GM18951 (cell line): ENCODE data around the gene PITRM1.

Experiments used
- POLR2A ChIP-seq: IDR thresholded peaks from 4 replicates; pipeline ENCODE4 v1.6.1; 2011; ENCODE audit warnings: mild to moderate bottlenecking; ENCODE audit not compliant: insufficient read length, insufficient read depth; ENCODE audit errors: extremely low read depth
- in situ Hi-C: fragments of 300-500 bp; cut with MboI; formaldehyde crosslinking; loops from one replicate; pipeline ENCODE4 v1.12.0; 2022; ENCODE audit warnings: low sequenced_read_pairs, mixed read lengths, inconsistent platforms; ENCODE audit not compliant: unreplicated experiment

Gene PITRM1

GRCh38 chr10:3147117-3147820 lies 25.3 kb downstream of the PITRM1 start:
- TF ChIP-seq POLR2A = no peak
- in situ Hi-C loops = no loop called here

GRCh38 chr10:3146289-3146688 lies 26.3 kb downstream of the PITRM1 start:
- TF ChIP-seq POLR2A = no peak
- in situ Hi-C loops = no loop called here

GRCh38 chr10:3145366-3145765 lies 27.2 kb downstream of the PITRM1 start:
- no peak for TF ChIP-seq POLR2A
- in situ Hi-C loops = no loop called here

- in situ Hi-C loops = no loop called here
These were observed 28.7 kb downstream of the PITRM1 start for GRCh38 chr10:3143791-3144434.

GRCh38 chr10:3143366-3143765 lies 29.2 kb downstream of the PITRM1 start:
- in situ Hi-C loops = no loop called here
- no peak for TF ChIP-seq POLR2A

More at GRCh38 chr10:3143791-3144434, 28.7 kb downstream of the PITRM1 start:
- TF ChIP-seq POLR2A = no peak

GRCh38 chr10:3142146-3142875 lies 30.3 kb downstream of the PITRM1 start:
- in situ Hi-C loops = no loop called here

GRCh38 chr10:3141351-3142005 lies 31.1 kb downstream of the PITRM1 start:
- TF ChIP-seq POLR2A = no peak
- in situ Hi-C loops = no loop called here

More at GRCh38 chr10:3142146-3142875, 30.3 kb downstream of the PITRM1 start:
- no peak for TF ChIP-seq POLR2A

GRCh38 chr10:3140280-3140679 lies 32.3 kb downstream of the PITRM1 start:
- no peak for TF ChIP-seq POLR2A
- in situ Hi-C loops = no loop called here

- no peak for TF ChIP-seq POLR2A
- in situ Hi-C loops = no loop called here
These were observed 33.2 kb downstream of the PITRM1 start for GRCh38 chr10:3139216-3139910.

- in situ Hi-C loops = no loop called here
- TF ChIP-seq POLR2A = no peak
These were observed 34.4 kb downstream of the PITRM1 start for GRCh38 chr10:3137958-3138726.

GRCh38 chr10:3136763-3137611 lies 35.6 kb downstream of the PITRM1 start:
- in situ Hi-C loops = no loop called here
- TF ChIP-seq POLR2A = no peak

GRCh38 chr10:3136336-3136735 lies 36.2 kb downstream of the PITRM1 start:
- in situ Hi-C loops = no loop called here

More at GRCh38 chr10:3136336-3136735, 36.2 kb downstream of the PITRM1 start:
- TF ChIP-seq POLR2A = no peak
